Fibroblast of lung (primary cell): ENCODE results near the gene CLTA.

Experiments used
- CTCF ChIP-seq, 2 donors: IDR thresholded peaks in 1 of 2; conservative IDR thresholded peaks in 1 of 2; 1 replicate in 1 of 2; 2 replicates in 1 of 2; pipeline ENCODE4 v1.5.1; 2011 to 2012; ENCODE audit warnings: low read length in 2 of 2, control low read depth in 1 of 2, inconsistent platforms in 1 of 2, low read depth in 1 of 2, mild to moderate bottlenecking in 1 of 2
- EZH2 ChIP-seq: IDR thresholded peaks from 2 replicates; pipeline ENCODE4 v1.5.1; 2012; ENCODE audit warnings: low read length, control low read depth, mild to moderate bottlenecking; ENCODE audit errors: missing control alignments

DNA sequence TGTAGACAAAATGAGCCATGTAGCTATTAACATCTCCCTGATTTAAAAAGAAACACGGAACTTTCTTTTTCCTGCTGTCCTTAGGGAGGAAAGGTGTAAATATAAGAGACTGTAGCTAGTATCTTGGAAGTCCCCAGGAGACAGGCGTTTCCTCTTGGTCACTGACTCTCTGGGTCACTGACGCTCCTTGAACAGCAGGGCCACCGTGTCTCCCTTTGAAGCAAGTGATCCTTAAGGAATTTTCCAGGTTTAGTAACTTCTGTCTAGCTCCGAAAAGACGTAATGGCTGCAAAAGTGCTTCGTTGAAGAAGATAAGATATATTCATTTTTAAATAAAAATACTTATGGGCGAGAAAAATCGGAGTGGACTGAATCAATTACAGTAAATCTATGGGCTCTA is 745 bp upstream of the CLTA start:
- TF ChIP-seq CTCF (conservative IDR thresholded peaks at IDR 0.05 in 1 of 2, IDR thresholded peaks at IDR 0.05 in 1 of 2; ENCODE audit: low read depth in 1 of 2, low read length in 2 of 2) (no peak), EZH2 (no peak)
